B cell (primary cell): ENCODE results near the gene KIF9. TPM values are rescaled to one million over a fixed set of nuclear protein-coding genes. Genes with fewer than 3 reads are reported as not detected.

ENCODE experiments used
- ATAC-seq: fragments of 200-7000 bp; cut with Tn5 transposase; one replicate; pipeline ENCODE4 v1.10.0; 2021; ENCODE audit warnings: low read depth, mild to moderate bottlenecking, moderate number of reproducible peaks, moderate library complexity
- CTCF ChIA-PET: fragments of 350-600 bp; sonication (Branson Sonifier 250); formaldehyde crosslinking; loops from one replicate; lab custom pipeline; 2021; ENCODE audit warnings: antibody characterized with exemption, inconsistent platforms; lab: Charles Lee
- POLR2A ChIA-PET: fragments of 350-600 bp; sonication (Branson Sonifier 250); formaldehyde crosslinking; loops from one replicate; lab custom pipeline; 2021; ENCODE audit warnings: antibody characterized with exemption; lab: Charles Lee
- DNase-seq: peaks from one replicate; pipeline ENCODE4 v3.0.0; 2013
- H2AFZ ChIP-seq: 2 replicates; pipeline ENCODE4 v1.6.1; 2012; ENCODE audit warnings: mild to moderate bottlenecking, low read depth, low read length; ENCODE audit not compliant: insufficient read depth, poor library complexity, severe bottlenecking
- H3K27ac ChIP-seq, 2 donors: 1 replicate in 1 of 2; 2 replicates in 1 of 2; pipeline ENCODE4 v1.5.1; 2012 to 2013; ENCODE audit warnings: low read length in 2 of 2, mild to moderate bottlenecking in 2 of 2, moderate library complexity in 1 of 2
- H3K27me3 ChIP-seq, 4 experiments: fragments of 200-600 bp in 1 of 4; sonication (generic) in 1 of 4; replicated peaks in 1 of 4; 1 replicate in 2 of 4; 2 replicates in 2 of 4; pipeline versions ENCODE4 v1.6.1 to v1.7.0; 2013 to 2016; ENCODE audit warnings: low read length in 3 of 4, mild to moderate bottlenecking in 2 of 4, mixed read lengths in 1 of 4, moderate library complexity in 1 of 4; ENCODE audit not compliant: insufficient read depth in 4 of 4, control insufficient read depth in 3 of 4; ENCODE audit errors: control extremely low read depth in 1 of 4
- H3K36me3 ChIP-seq, 2 experiments: replicated peaks in 1 of 2; 1 replicate in 1 of 2; 2 replicates in 1 of 2; pipeline versions ENCODE4 v1.6.1 to v1.7.1; 2013; ENCODE audit warnings: low read length in 1 of 2; ENCODE audit not compliant: insufficient read depth in 2 of 2, control insufficient read depth in 1 of 2; ENCODE audit errors: control extremely low read depth in 1 of 2, extremely low read depth in 1 of 2
- H3K4me1 ChIP-seq, 2 donors: fragments of 200-600 bp in 1 of 2; sonication (generic) in 1 of 2; 1 replicate in 1 of 2; 2 replicates in 1 of 2; pipeline versions ENCODE4 v1.5.1 to v1.6.1; 2013 to 2017; ENCODE audit warnings: low read length in 2 of 2; ENCODE audit not compliant: control insufficient read depth in 2 of 2, insufficient read depth in 2 of 2
- H3K4me2 ChIP-seq: replicated peaks from 2 replicates; pipeline ENCODE3; 2012; ENCODE audit warnings: mild to moderate bottlenecking, low read depth, low read length; ENCODE audit not compliant: poor library complexity, severe bottlenecking
- H3K4me3 ChIP-seq, 5 experiments: fragments of 200-600 bp in 1 of 5; sonication (generic) in 1 of 5; 1 replicate in 3 of 5; 2 replicates in 2 of 5; pipeline versions ENCODE4 v1.5.1 to v1.7.0; 2011 to 2016; ENCODE audit warnings: low read length in 4 of 5, mild to moderate bottlenecking in 4 of 5, low read depth in 2 of 5, control low read depth in 1 of 5, moderate library complexity in 1 of 5; ENCODE audit not compliant: insufficient read depth in 1 of 5; ENCODE audit errors: control extremely low read depth in 1 of 5, extremely low read depth in 1 of 5
- H3K79me2 ChIP-seq: fragments of 200-600 bp; sonication (generic); one replicate; pipeline ENCODE4 v1.6.0; 2016; ENCODE audit warnings: low read length; ENCODE audit not compliant: control insufficient read depth, insufficient read depth
- H3K9ac ChIP-seq: fragments of 200-600 bp; sonication (generic); 2 replicates; pipeline ENCODE4 v1.6.1; 2017; ENCODE audit warnings: mild to moderate bottlenecking, low read length, moderate library complexity
- H3K9me3 ChIP-seq, 3 donors: one replicate each; pipeline versions ENCODE4 v1.6.1 to v1.7.1; 2013; ENCODE audit warnings: low read length in 2 of 3; ENCODE audit not compliant: control insufficient read depth in 2 of 3, insufficient read depth in 1 of 3; ENCODE audit errors: control extremely low read depth in 1 of 3
- H4K20me1 ChIP-seq: 2 replicates; pipeline ENCODE4 v1.6.0; 2012; ENCODE audit warnings: mild to moderate bottlenecking, low read length; ENCODE audit not compliant: insufficient read depth, control insufficient read depth, poor library complexity, severe bottlenecking
- H3K27ac Mint-ChIP-seq: one replicate; pipeline ENCODE4 v1.8.0; 2021; ENCODE audit warnings: mixed read lengths
- H3K27me3 Mint-ChIP-seq: one replicate; pipeline ENCODE4 v1.8.0; 2021; ENCODE audit warnings: mixed read lengths
- H3K4me1 Mint-ChIP-seq: one replicate; pipeline ENCODE4 v1.8.0; 2021; ENCODE audit warnings: mixed read lengths
- H3K4me3 Mint-ChIP-seq: one replicate; pipeline ENCODE4 v1.8.0; 2021; ENCODE audit warnings: mixed read lengths
- H3K9me3 Mint-ChIP-seq: one replicate; pipeline ENCODE4 v1.8.0; 2022; ENCODE audit warnings: mixed read lengths; ENCODE audit not compliant: insufficient read depth
- EZH2 ChIP-seq: IDR thresholded peaks from 2 replicates; pipeline ENCODE4 v1.6.1; 2012; ENCODE audit warnings: borderline replicate concordance, low read depth, mild to moderate bottlenecking, moderate library complexity, low read length; ENCODE audit not compliant: insufficient read depth, poor library complexity, severe bottlenecking
- WGBS: methylation state at CpG from one replicate; pipeline ENCODE4 v1.1.5; 2013; ENCODE audit warnings: missing lambda C conversion rate; ENCODE audit not compliant: insufficient coverage; 5-methylcytosine and 5-hydroxymethylcytosine counted together
- intact Hi-C: fragments of 100-400 bp; cut with micrococcal nuclease; formaldehyde crosslinking; loops from one replicate; pipeline ENCODE4 v1.10.0; 2022
- polyA plus RNA-seq: library from polyadenylated mRNA; depleted of rRNA; stranded (reverse); fragments of >200 nt; gene quantifications from 2 replicates; pipeline ENCODE4 v1.2.3, GENCODE V29; 2012
- total RNA-seq, 2 donors: library from RNA; stranded (reverse); fragments of 120-200 nt in 1 of 2; gene quantifications; 1 replicate in 1 of 2; 2 replicates in 1 of 2; pipeline versions ENCODE4 v1.2.3 to v1.2.4, GENCODE V29; 2013 to 2022
- TF ChIP-seq, protein P1 (sequence below): fragments of 200-600 bp; IDR thresholded peaks from one replicate; pipeline ENCODE4 v1.8.0; 2022; ENCODE audit warnings: antibody characterized with exemption, mild to moderate bottlenecking

KIF9 gene
- total and polyA plus RNA-seq, 2 donors (not counting 1 experiment from before 2014, with no cell fraction given): 3.0 to 3.8 TPM

GRCh38 chr3:47301456-47301855 lies 18.9 kb upstream of the KIF9 start:
- Mint-ChIP-seq H3K27me3 (no peaks in the 10 kb centered on the region), H3K27ac (no peak overlapping the region), H3K4me1 (peaks cover 50% of the 10 kb centered on the region), H3K4me3 (no peak overlapping the region), H3K9me3 (no peaks in the 10 kb centered on the region)
- intact Hi-C loops: no loop called here
- Histone ChIP-seq H3K9ac (no peak overlapping the region), H3K36me3 (peaks cover 6 to 11% of the 10 kb centered on the region in 2 experiments), H4K20me1 (peaks cover 16% of the 10 kb centered on the region), H3K9me3 (no peaks in the 10 kb centered on the region), H2AFZ (no peak overlapping the region), H3K4me3 (no peak overlapping the region), H3K27me3 (no peaks in the 10 kb centered on the region), H3K4me1 (peaks cover 14 to 18% of the 10 kb centered on the region in 2 donors), H3K79me2 (peaks cover 95% of the 10 kb centered on the region), H3K27ac (no peak overlapping the region), H3K4me2 (no peak overlapping the region)
- ATAC-seq (no peak), DNase-seq (no peak)
- ChIA-PET POLR2A (no interaction called here), CTCF (no interaction called here)
- TF ChIP-seq, protein P1, sequence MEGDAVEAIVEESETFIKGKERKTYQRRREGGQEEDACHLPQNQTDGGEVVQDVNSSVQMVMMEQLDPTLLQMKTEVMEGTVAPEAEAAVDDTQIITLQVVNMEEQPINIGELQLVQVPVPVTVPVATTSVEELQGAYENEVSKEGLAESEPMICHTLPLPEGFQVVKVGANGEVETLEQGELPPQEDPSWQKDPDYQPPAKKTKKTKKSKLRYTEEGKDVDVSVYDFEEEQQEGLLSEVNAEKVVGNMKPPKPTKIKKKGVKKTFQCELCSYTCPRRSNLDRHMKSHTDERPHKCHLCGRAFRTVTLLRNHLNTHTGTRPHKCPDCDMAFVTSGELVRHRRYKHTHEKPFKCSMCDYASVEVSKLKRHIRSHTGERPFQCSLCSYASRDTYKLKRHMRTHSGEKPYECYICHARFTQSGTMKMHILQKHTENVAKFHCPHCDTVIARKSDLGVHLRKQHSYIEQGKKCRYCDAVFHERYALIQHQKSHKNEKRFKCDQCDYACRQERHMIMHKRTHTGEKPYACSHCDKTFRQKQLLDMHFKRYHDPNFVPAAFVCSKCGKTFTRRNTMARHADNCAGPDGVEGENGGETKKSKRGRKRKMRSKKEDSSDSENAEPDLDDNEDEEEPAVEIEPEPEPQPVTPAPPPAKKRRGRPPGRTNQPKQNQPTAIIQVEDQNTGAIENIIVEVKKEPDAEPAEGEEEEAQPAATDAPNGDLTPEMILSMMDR: no peak
- TF ChIP-seq EZH2: no peak

GRCh38 chr3:47299381-47300318 lies 17.1 kb upstream of the KIF9 start:
- H3K27ac Mint-ChIP-seq: no peak overlapping the region
- Histone ChIP-seq H3K79me2 (peaks cover 95% of the 10 kb centered on the region), H4K20me1 (peaks cover 32% of the 10 kb centered on the region)

More at GRCh38 chr3:47299381-47300318, 17.1 kb upstream of the KIF9 start:
- ChIA-PET CTCF (interaction anchor here (0.6 kb wide), 1 partner anchor 13 kb away, joined by 3 read pairs; no protein-coding TSS in a partner anchor), POLR2A (interaction anchor here (0.7 kb wide), 1 partner anchor 17 kb away, joined by 8 read pairs; the partner anchor contains the start of gene KLHL18)
- no peak for DNase-seq
- Histone ChIP-seq H3K4me3 (no peak overlapping the region), H3K9me3 (no peaks in the 10 kb centered on the region), H3K27me3 (no peaks in the 10 kb centered on the region), H3K4me2 (no peak overlapping the region), H3K9ac (no peak overlapping the region), H3K4me1 (peaks cover 19 to 21% of the 10 kb centered on the region in 2 donors), H2AFZ (no peak overlapping the region), H3K36me3 (peaks cover 7 to 16% of the 10 kb centered on the region in 2 experiments), H3K27ac (no peak overlapping the region)
- 91% methylated on average over 4 of the region's 9 CpGs for WGBS
- Mint-ChIP-seq H3K27me3 (no peaks in the 10 kb centered on the region), H3K9me3 (no peaks in the 10 kb centered on the region), H3K4me3 (no peak overlapping the region), H3K4me1 (peaks cover 51% of the 10 kb centered on the region)
- ATAC-seq: no peak
- TF ChIP-seq, protein P1: no peak
- no peak for TF ChIP-seq EZH2
- intact Hi-C loops: no loop called here
